NT2/D1 (cell line): ENCODE results near the gene RAPGEF4.

ENCODE experiments used
- YY1 ChIP-seq: IDR thresholded peaks from 2 replicates; pipeline ENCODE4 v1.6.1; 2011; ENCODE audit not compliant: insufficient read length, insufficient read depth
- ZNF274 ChIP-seq: IDR thresholded peaks from 2 replicates; pipeline ENCODE4 v1.6.1; 2011; ENCODE audit warnings: mild to moderate bottlenecking, low read depth, low read length

GRCh38 chr2:172833898-172834297, 98.3 kb downstream of the RAPGEF4 start:
- TF ChIP-seq ZNF274 (no peak), YY1 (no peak)
